ENCODE measurements around the gene PRKCH. TPM values are rescaled to one million over a fixed set of nuclear protein-coding genes. Genes with fewer than 3 reads are reported as not detected.

PRKCH gene
- total and polyA plus RNA-seq, 2 of the 13 experiments (the other 11 are each of a cell fraction or from before 2014, with no cell fraction given) = 0.48 to 1.3 TPM

DNA sequence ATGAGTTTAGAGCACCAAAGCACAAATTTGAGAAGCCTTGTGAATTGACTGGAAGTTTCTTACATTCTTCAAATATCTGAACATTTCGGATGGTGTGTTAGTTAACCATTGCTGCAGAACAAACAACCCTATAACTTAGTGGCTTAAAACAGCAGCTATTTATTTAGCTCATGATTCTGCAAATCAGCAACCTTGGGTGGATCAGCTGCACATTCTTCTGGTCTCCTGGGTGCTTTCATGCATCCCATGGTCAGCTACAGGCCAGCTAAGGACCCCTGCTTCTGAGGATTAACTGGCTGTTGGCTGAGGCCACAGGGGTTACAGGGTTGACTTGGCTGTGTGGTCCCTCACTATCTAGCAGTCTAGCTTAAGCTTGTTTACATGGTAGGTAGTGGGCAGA lies 260.0 kb downstream of the PRKCH start (continued):
- TF ChIP-seq SOX13 (IDR thresholded peaks at IDR 0.05) (no peak), SOX13 (CRISPR knock-in tag; conservative IDR thresholded peaks at IDR 0.05 in 1 of 2, IDR thresholded peaks at IDR 0.05 in 1 of 2) (0 out of 4 replicates have a peak, but pooled peaks of 1 of the 2 experiments have one; percentile 4), ZNF569 (CRISPR knock-in tag; IDR thresholded peaks at IDR 0.05; ENCODE audit: borderline replicate concordance) (no peak), ZNF260 (CRISPR knock-in tag; IDR thresholded peaks at IDR 0.05; ENCODE audit: borderline replicate concordance, low read depth) (no peak), ZNF644 (CRISPR knock-in tag; IDR thresholded peaks at IDR 0.05; ENCODE audit: low read depth) (0 out of 2 replicates have a peak, but pooled peaks have one; percentile 21), NCOA2 (CRISPR knock-in tag; IDR thresholded peaks at IDR 0.05) (peak; percentile 62), ZNF256 (CRISPR knock-in tag; conservative IDR thresholded peaks at IDR 0.05) (no peak), ATF1 (CRISPR knock-in tag; IDR thresholded peaks at IDR 0.05) (no peak), ZSCAN21 (CRISPR knock-in tag; IDR thresholded peaks at IDR 0.05; ENCODE audit: borderline replicate concordance) (no peak), GATAD2A (CRISPR knock-in tag; IDR thresholded peaks at IDR 0.05) (peak; percentile 51), EP300 (IDR thresholded peaks at IDR 0.05; ENCODE audit: low read depth in 2 of 2, low read length in 2 of 2) (0 out of 4 replicates have a peak, but pooled peaks of 1 of the 2 experiments have one; percentile 15), EP300 (CRISPR knock-in tag; IDR thresholded peaks at IDR 0.05; ENCODE audit: borderline replicate concordance) (no peak), FOXA1 (IDR thresholded peaks at IDR 0.05) (no peak), FOXA1 (CRISPR knock-in tag; IDR thresholded peaks at IDR 0.05) (peak; percentile 62)
- TF ChIP-seq, protein P1, sequence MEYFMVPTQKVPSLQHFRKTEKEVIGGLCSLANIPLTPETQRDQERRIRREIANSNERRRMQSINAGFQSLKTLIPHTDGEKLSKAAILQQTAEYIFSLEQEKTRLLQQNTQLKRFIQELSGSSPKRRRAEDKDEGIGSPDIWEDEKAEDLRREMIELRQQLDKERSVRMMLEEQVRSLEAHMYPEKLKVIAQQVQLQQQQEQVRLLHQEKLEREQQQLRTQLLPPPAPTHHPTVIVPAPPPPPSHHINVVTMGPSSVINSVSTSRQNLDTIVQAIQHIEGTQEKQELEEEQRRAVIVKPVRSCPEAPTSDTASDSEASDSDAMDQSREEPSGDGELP (IDR thresholded peaks at IDR 0.05; ENCODE audit: borderline replicate concordance, low read depth) = peak; percentile 82; the same call in 1 of the 2 replicates
- TF ChIP-seq, protein P2, sequence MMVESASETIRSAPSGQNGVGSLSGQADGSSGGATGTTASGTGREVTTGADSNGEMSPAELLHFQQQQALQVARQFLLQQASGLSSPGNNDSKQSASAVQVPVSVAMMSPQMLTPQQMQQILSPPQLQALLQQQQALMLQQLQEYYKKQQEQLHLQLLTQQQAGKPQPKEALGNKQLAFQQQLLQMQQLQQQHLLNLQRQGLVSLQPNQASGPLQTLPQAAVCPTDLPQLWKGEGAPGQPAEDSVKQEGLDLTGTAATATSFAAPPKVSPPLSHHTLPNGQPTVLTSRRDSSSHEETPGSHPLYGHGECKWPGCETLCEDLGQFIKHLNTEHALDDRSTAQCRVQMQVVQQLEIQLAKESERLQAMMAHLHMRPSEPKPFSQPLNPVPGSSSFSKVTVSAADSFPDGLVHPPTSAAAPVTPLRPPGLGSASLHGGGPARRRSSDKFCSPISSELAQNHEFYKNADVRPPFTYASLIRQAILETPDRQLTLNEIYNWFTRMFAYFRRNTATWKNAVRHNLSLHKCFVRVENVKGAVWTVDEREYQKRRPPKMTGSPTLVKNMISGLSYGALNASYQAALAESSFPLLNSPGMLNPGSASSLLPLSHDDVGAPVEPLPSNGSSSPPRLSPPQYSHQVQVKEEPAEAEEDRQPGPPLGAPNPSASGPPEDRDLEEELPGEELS (CRISPR knock-in tag; IDR thresholded peaks at IDR 0.05) = peak; percentile 18; the same call in 1 of the 2 replicates
- TF ChIP-seq, protein P3, sequence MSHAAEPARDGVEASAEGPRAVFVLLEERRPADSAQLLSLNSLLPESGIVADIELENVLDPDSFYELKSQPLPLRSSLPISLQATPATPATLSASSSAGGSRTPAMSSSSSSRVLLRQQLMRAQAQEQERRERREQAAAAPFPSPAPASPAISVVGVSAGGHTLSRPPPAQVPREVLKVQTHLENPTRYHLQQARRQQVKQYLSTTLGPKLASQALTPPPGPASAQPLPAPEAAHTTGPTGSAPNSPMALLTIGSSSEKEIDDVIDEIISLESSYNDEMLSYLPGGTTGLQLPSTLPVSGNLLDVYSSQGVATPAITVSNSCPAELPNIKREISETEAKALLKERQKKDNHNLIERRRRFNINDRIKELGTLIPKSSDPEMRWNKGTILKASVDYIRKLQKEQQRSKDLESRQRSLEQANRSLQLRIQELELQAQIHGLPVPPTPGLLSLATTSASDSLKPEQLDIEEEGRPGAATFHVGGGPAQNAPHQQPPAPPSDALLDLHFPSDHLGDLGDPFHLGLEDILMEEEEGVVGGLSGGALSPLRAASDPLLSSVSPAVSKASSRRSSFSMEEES (CRISPR knock-in tag; IDR thresholded peaks at IDR 0.05) = 0 out of 2 replicates have a peak, but pooled peaks have one; percentile 23
- TF ChIP-seq, protein P4, sequence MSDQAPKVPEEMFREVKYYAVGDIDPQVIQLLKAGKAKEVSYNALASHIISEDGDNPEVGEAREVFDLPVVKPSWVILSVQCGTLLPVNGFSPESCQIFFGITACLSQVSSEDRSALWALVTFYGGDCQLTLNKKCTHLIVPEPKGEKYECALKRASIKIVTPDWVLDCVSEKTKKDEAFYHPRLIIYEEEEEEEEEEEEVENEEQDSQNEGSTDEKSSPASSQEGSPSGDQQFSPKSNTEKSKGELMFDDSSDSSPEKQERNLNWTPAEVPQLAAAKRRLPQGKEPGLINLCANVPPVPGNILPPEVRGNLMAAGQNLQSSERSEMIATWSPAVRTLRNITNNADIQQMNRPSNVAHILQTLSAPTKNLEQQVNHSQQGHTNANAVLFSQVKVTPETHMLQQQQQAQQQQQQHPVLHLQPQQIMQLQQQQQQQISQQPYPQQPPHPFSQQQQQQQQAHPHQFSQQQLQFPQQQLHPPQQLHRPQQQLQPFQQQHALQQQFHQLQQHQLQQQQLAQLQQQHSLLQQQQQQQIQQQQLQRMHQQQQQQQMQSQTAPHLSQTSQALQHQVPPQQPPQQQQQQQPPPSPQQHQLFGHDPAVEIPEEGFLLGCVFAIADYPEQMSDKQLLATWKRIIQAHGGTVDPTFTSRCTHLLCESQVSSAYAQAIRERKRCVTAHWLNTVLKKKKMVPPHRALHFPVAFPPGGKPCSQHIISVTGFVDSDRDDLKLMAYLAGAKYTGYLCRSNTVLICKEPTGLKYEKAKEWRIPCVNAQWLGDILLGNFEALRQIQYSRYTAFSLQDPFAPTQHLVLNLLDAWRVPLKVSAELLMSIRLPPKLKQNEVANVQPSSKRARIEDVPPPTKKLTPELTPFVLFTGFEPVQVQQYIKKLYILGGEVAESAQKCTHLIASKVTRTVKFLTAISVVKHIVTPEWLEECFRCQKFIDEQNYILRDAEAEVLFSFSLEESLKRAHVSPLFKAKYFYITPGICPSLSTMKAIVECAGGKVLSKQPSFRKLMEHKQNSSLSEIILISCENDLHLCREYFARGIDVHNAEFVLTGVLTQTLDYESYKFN (CRISPR knock-in tag; conservative IDR thresholded peaks at IDR 0.05) = peak; percentile 34
- TF ChIP-seq, protein P5, sequence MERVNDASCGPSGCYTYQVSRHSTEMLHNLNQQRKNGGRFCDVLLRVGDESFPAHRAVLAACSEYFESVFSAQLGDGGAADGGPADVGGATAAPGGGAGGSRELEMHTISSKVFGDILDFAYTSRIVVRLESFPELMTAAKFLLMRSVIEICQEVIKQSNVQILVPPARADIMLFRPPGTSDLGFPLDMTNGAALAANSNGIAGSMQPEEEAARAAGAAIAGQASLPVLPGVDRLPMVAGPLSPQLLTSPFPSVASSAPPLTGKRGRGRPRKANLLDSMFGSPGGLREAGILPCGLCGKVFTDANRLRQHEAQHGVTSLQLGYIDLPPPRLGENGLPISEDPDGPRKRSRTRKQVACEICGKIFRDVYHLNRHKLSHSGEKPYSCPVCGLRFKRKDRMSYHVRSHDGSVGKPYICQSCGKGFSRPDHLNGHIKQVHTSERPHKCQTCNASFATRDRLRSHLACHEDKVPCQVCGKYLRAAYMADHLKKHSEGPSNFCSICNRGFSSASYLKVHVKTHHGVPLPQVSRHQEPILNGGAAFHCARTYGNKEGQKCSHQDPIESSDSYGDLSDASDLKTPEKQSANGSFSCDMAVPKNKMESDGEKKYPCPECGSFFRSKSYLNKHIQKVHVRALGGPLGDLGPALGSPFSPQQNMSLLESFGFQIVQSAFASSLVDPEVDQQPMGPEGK (CRISPR knock-in tag; IDR thresholded peaks at IDR 0.05) = peak; percentile 12; the same call in 1 of the 2 replicates
